ENCODE data around the gene SNX30. TPM values are rescaled to one million over a fixed set of nuclear protein-coding genes. Genes with fewer than 3 reads are reported as not detected.

The SNX30 gene
- total RNA-seq, 4 donors from 2014 or later = 5.5 to 9.4 (median 7.4) TPM

- Histone ChIP-seq H3K27ac (no peak overlapping the region), H3K9me3 (no peaks in the 10 kb centered on the region), H3K4me1 (peaks cover 9 to 14% of the 10 kb centered on the region in 2 donors), H3K4me3 (replicated peaks in 1 of 3) (no peak overlapping the region), H3K27me3 (no peaks in the 10 kb centered on the region), H3K36me3 (no peaks in the 10 kb centered on the region)
- intact Hi-C loops (cut with DNase I) = no loop called here
- no peak for DNase-seq
- TF ChIP-seq CTCF (IDR thresholded peaks at IDR 0.05) = no peak
- TF ChIP-seq POLR2A (IDR thresholded peaks at IDR 0.05) = no peak
- 89 to 90% methylated on average over 4 of the region's 4 CpGs for WGBS, 2 donors
Observed at GRCh38 chr9:112820881-112821280, 70.3 kb downstream of the SNX30 start.

GRCh38 chr9:112822618-112823017 lies 72.1 kb downstream of the SNX30 start:
- intact Hi-C loops (cut with DNase I) = no loop called here
- Histone ChIP-seq H3K36me3 (no peaks in the 10 kb centered on the region), H3K27ac (no peak overlapping the region), H3K27me3 (no peaks in the 10 kb centered on the region), H3K9me3 (no peaks in the 10 kb centered on the region), H3K4me1 (peaks cover 2 to 12% of the 10 kb centered on the region in 2 donors), H3K4me3 (replicated peaks in 1 of 3) (no peak overlapping the region)
- WGBS, 2 donors = 95% methylated on average over 3 of the region's 3 CpGs
- no peak for DNase-seq
- TF ChIP-seq POLR2A (IDR thresholded peaks at IDR 0.05) (no peak), CTCF (IDR thresholded peaks at IDR 0.05) (no peak)

- TF ChIP-seq CTCF (IDR thresholded peaks at IDR 0.05) (no peak), POLR2A (IDR thresholded peaks at IDR 0.05) (no peak)
- no peaks in the 10 kb centered on the region for H3K9me3 ChIP-seq
- H3K27me3 ChIP-seq = no peaks in the 10 kb centered on the region
- no peaks in the 10 kb centered on the region for H3K36me3 ChIP-seq
- no peak for DNase-seq
- 83 to 89% methylated on average over 3 of the region's 3 CpGs for WGBS, 2 donors
- H3K4me1 ChIP-seq = peaks cover 0 to 8% of the 10 kb centered on the region in 2 donors
- no peak overlapping the region for H3K4me3 ChIP-seq (replicated peaks in 1 of 3)
- no peak overlapping the region for H3K27ac ChIP-seq
- intact Hi-C loops (cut with DNase I) = no loop called here
Observed at GRCh38 chr9:112823257-112823656, 72.7 kb downstream of the SNX30 start.

- no peak for TF ChIP-seq CTCF (IDR thresholded peaks at IDR 0.05)
- no peak for TF ChIP-seq POLR2A (IDR thresholded peaks at IDR 0.05)
- WGBS, 2 donors = 37 to 52% methylated on average over 5 of the region's 5 CpGs
- no peaks in the 10 kb centered on the region for H3K27me3 ChIP-seq
- peak; percentile 61 to 63 for DNase-seq
- H3K4me3 ChIP-seq (replicated peaks in 1 of 3) = no peak overlapping the region
- H3K4me1 ChIP-seq = peaks cover 8 to 15% of the 10 kb centered on the region in 2 donors
- H3K9me3 ChIP-seq = no peaks in the 10 kb centered on the region
- intact Hi-C loops (cut with DNase I) = no loop called here
- no peaks in the 10 kb centered on the region for H3K36me3 ChIP-seq
- peak overlapping the region in 2 of 3 donors; percentile 64 to 75 for H3K27ac ChIP-seq
Observed at GRCh38 chr9:112831281-112831851, 80.8 kb downstream of the SNX30 start.

GRCh38 chr9:112831969-112832368 lies 81.4 kb downstream of the SNX30 start:
- 69 to 88% methylated on average over 3 of the region's 3 CpGs for WGBS, 2 donors
- H3K27ac ChIP-seq = peak overlapping the region in 2 of 3 donors; percentile 64 to 75
- DNase-seq = no peak

More at GRCh38 chr9:112831969-112832368, 81.4 kb downstream of the SNX30 start:
- Histone ChIP-seq H3K27me3 (no peaks in the 10 kb centered on the region), H3K9me3 (no peaks in the 10 kb centered on the region), H3K4me1 (peaks cover 8 to 15% of the 10 kb centered on the region in 2 donors), H3K36me3 (no peaks in the 10 kb centered on the region), H3K4me3 (replicated peaks in 1 of 3) (no peak overlapping the region)
- intact Hi-C loops (cut with DNase I) = no loop called here
- TF ChIP-seq CTCF (IDR thresholded peaks at IDR 0.05) (no peak), POLR2A (IDR thresholded peaks at IDR 0.05) (no peak)
